Measurements from ENCODE around the gene HLA-DMA.

HLA-DMA gene

GRCh38 chr6:32974541-32975308 lies 21.8 kb upstream of the HLA-DMA start:
- DNase-seq (ENCODE audit: low read depth in 2 of 2) = no peak

GRCh38 chr6:32974016-32974333 lies 21.1 kb upstream of the HLA-DMA start:
- no peak for DNase-seq (ENCODE audit: low read depth in 2 of 2)

DNA sequence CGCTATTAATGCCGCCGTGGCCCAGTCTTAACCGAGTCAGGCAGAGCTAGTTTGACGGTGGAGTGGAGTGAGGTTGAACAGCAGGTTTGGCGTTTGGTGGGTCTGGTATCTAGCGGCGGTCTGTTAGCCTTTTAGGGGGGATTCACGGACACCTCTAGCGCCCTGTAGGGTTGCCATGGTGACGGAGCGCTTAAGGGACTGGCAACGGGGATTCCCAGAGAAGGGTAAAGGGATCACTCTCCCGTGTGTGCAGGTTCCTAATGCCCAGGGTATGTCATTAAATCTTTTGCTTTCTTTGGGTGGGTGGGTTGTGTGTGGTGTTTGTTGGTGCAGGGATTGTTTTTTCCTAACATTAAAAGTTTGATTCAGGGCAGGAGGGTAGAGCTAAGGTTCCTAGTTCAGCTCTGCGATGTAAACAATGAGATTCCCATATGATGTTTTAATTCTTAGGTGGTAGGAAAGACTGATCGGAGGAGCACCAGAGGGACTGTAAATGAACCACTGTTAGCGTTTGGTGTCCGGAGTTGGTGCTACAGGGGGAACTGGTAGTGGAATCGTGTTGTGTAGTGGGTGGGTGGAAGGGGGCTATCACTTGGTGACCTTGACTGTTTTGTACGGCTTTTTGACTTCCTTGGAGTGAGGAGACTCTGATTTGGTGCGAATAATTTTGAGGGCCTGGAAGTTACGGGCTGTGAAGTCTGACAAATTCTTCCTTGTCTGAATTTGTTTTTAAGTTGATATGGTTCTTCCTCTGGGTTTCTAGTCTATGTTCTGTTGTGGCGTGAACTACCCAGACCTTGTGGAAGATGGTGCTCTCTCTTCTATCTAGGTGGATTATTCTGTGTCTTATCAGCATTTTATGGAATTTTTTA lies 20.5 kb upstream of the HLA-DMA start:
- peak in 1 of 2 donors; percentile 48 for DNase-seq (ENCODE audit: low read depth in 2 of 2)

GRCh38 chr6:32972353-32973143 lies 19.7 kb upstream of the HLA-DMA start:
- DNase-seq (ENCODE audit: low read depth in 2 of 2) = peak in 1 of 2 donors; percentile 39

- peak; percentile 97 to 99 for DNase-seq (ENCODE audit: low read depth in 2 of 2)
Observed at GRCh38 chr6:32971581-32972352, 18.9 kb upstream of the HLA-DMA start.

GRCh38 chr6:32971242-32971580 lies 18.3 kb upstream of the HLA-DMA start:
- DNase-seq (ENCODE audit: low read depth in 2 of 2) = no peak

DNA sequence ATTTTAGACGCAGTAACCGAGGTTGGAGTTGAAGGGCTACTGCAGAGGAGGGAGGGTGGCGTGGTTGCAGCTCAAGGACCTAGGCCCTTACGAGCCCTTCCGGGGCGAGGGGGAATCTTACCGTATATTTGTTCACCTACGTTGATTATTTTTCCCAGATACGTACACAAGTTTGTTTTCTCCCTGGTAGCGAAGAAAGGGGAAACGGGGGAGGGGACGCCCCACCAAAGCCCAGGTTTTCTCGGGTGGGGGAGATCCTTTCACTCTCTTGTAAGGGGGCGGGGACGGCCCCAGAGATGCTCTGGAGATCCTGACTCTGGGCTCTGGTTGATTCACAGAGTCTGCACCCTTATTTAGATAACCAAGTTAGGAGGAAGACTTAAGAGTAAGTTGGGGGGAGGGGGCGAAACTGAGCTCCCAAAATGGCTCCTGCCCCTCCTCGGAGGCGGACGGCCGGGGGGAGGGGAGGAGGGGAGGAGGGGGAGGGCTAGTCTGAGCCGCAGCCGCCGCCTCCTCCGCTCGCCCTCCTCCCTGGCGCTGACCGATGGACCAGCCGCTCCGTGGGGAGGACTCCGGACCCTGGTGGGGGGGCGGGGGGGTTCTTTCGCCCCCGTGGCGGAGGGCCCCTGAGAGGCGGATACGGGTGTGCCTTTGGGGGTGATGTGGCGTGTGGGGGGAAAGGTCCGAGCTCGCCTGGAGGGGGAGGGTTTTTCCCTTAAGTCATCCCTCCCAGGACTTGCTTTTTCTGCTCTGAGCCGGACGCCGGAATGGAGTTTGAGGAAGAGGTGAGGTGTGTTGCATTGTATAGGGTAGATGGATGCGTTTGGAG lies 17.7 kb upstream of the HLA-DMA start:
- peak; percentile 66 to 75 for DNase-seq (ENCODE audit: low read depth in 2 of 2)

DNA sequence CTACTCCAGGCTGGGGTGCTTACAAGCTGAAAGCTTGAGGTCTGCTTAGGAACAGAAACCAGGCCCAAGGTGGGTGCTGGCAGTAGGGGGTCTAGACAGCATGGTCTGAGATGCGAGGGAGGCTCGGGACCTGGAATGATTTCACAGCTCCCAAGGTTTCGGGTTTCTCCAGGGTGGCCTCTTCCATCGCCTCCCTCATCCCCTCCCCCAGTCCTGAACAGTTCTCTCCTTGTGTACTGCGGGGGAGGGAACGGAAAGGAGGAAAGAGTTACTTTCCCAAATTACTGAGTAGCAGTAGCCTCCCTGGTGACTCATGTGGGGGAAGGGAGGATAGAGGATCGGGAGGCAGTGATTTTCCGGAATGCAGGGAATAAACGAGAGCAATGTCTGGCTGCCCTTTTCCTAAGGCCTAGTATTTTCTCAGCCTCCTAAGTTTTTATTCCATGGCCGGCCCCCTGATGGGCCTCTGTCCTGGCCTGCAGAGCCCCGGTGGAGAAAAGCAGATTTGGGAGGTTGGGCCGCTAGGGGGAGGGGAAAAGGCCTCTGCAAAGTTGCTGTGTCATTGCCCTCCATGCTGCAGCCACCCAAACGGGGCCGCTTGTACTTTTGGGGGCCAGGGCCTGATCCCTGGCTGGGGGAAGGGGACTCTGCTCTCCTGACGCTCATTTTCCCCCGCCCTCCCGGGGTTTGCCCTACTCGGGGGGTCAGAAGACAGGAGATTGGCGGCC lies 17.0 kb upstream of the HLA-DMA start:
- DNase-seq (ENCODE audit: low read depth in 2 of 2) = peak; percentile 66 to 72

- DNase-seq (ENCODE audit: low read depth in 2 of 2) = peak; percentile 44 to 55
Observed at GRCh38 chr6:32968867-32969684, 16.2 kb upstream of the HLA-DMA start.

DNA sequence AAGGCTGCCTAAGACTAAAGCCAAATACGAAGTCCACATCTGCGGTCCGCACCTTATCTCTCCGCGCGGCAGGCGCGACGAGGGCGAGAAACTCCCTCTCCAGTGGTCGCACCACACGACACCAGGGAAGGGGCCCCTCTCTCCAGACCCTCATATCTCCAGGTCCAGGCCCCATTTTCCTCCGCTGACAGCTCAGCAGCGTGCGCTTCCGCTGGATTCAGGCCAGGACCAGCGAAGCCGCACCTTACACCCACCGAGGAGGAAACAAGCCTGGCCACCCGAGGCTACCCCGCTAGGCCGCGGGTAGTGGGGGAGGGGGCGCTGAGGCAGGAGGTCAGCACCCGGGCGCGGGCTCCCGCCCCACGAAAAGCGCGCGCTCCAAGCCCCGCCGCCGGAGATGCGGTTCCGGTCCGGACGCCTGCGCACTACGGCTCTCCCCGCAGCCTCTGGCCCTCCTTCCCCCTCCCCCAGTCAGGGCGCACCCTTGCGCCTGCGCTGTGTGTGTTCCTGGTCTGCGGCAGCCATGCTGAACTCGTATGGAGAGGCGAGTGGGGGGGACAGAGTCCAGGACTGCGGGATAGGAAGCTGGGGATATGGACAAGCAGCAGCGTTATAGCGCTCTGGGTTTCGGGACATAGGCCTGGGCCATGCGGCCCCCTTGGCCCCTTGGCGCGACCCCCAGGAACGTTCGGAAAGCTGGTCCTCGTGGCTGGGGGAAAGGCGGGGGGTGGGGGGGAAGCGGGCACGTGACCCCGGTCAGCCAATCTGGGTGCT lies 15.4 kb upstream of the HLA-DMA start, which contains the start of gene BRD2:
Gene BRD2 (plus strand): TSS at position 502 of the 774 bp plus-strand sequence. CDS start 4,305 bp downstream, outside the sequence.
- peak; percentile 93 to 98 for DNase-seq (ENCODE audit: low read depth in 2 of 2)

DNA sequence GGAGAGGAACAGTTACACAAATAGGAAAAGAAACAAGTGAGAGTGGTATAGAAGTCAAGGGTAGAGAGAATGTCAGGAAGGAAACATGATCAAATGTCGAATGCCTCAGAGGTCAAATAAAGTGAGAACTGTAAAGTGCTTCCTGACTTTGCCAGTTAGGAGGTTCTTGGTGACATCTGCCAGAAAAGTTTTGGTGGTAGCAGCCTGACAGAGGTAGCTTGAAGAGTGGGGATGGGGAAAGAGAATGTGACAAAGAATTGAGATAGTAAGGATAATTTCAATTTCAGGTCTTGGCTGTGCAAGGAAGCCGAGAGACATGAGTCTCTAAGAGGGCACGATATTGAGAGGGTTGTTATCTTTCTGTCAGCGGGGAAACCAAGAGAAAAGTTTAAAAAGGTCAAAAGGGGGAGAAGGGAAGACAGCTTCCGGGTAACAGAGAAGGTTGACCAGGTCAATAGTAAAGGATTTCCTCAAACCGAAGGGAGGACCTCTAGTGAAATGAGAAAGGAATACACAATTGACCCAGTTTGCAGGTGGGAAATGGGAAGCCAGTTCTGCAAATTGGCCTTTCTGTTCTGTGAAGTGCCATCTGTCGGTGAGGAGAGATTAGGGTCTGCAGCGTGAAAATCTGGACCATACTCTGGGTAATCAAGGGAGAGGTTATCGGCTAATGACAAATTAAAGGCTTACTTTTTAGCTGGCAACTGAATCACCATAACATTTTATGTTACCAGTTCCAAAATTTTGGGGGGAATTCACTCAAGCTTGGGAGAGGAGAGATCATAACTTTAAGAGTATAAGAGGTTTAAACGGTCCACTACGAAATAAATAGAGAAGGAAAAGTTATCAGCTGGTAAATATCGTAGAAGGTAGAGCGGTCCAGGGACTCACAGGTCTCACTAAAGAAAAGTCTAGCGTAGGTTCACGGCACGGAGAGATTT lies 14.5 kb upstream of the HLA-DMA start:
- DNase-seq (ENCODE audit: low read depth in 2 of 2) = no peak

DNA sequence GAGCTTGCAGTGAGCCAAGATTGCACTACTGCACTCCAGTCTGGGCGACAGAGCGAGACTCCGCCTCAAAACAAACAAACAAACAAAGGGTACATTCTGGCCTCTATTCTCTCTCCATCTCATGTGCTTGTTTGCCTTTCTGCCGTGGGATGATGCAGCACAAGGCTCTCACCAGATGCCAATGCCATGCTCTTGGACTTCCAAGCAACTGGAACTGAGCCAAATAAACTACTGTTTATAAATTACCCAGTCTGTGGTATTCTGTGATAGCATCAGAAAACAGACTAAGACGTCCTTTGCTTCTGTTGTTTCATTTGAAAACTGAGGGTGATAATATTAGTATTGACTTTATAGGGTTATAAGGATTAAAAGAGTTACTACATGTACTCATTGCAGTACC lies 11.9 kb upstream of the HLA-DMA start:
- DNase-seq (ENCODE audit: low read depth in 2 of 2) = no peak

GRCh38 chr6:32963866-32964265 lies 11.0 kb upstream of the HLA-DMA start:
- no peak for DNase-seq (ENCODE audit: low read depth in 2 of 2)

GRCh38 chr6:32962213-32962826 lies 9.4 kb upstream of the HLA-DMA start:
- DNase-seq (ENCODE audit: low read depth in 2 of 2) = no peak

DNA sequence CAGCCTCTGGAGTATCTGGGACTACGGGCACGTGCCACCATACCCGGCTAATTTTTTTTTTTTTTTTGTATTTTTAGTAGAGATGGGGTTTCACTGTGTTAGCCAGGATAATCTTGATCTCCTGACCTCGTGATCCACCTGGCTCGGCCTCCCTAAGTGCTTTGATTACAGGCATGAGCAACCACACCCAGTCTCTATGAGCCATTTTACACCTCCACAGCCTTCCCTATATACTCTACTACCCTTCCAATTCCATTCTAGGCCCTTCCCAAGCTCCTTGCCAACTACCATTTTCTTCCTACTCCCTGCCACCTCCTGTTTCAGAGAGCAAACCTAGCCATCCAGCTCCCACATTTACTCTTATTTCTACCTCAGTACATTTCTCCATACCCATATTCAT lies 7.7 kb upstream of the HLA-DMA start:
- no peak for DNase-seq (ENCODE audit: low read depth in 2 of 2)

DNA sequence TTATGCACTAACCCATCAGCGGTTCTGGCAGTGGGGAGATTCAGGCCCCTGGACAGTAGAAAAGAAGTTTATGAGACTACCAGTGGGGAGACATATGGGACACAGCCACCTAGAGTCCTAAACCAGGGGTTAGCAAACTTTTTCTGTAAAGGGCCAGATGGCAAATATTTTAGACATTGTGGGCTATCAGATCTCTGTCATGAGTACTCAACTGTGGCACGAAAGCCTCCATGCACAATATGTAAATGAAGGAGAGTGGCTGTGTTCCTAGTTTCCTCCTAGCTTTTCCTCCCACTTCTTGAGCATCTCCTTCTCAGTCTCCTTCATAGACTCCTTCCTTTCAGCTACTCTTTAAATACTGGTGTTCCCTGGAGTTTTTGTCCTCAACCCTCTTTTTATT lies 3.3 kb upstream of the HLA-DMA start:
- DNase-seq (ENCODE audit: low read depth in 2 of 2) = no peak

Measured in stimulated activated CD8-positive, alpha-beta memory T cell treated with anti-CD3 and anti-CD28 coated beads, Interleukin-2, amount 100 ng/mL, for 48 hours (primary cell).